ENCODE data around the gene GRK5.
A peak's percentile ranks its signal among the peaks of the same experiment; 100 is the strongest.

The GRK5 gene

DNA sequence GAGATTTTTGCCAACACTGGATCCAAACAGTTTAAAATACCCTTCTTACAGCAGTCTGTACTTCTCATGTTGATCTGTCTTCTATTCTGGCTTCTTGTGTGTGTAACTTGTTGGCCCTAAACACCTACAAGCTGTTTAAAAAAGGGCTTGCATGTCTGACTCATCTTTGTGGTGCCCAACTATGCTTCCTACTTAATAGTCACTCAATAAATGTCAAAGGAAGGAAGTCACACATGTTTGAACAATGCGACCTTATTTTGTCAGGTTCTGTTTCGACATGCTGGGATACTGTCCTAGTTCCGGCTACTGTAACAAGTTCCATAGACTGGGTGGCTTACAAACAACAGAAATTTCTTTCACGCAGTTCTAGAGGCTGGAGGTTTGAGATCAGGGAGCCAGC is 9.4 kb upstream of the GRK5 start:
- no peak for DNase-seq (ENCODE audit: low read depth in 2 of 2, low spot score in 1 of 2)

DNA sequence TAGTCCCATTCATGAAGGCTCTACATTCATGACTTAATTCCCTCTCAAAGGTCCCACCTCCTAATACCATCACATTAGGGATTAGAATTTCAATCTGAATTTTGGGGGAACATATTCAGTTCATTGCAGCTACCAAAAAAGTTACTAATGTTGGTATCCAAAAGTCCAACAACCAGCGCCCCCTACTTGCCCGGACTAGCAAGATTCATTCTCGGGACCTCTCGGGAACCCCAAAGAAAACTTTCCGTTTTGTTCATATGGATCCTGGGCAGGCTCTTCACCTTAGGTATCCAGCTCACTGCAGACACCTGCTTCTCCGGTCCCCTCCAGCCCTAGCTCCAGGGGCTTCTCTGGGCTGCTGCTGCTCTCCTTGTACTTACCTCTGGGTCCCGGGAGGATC is 8.9 kb upstream of the GRK5 start:
- no peak for DNase-seq (ENCODE audit: low read depth in 2 of 2, low spot score in 1 of 2)

DNA sequence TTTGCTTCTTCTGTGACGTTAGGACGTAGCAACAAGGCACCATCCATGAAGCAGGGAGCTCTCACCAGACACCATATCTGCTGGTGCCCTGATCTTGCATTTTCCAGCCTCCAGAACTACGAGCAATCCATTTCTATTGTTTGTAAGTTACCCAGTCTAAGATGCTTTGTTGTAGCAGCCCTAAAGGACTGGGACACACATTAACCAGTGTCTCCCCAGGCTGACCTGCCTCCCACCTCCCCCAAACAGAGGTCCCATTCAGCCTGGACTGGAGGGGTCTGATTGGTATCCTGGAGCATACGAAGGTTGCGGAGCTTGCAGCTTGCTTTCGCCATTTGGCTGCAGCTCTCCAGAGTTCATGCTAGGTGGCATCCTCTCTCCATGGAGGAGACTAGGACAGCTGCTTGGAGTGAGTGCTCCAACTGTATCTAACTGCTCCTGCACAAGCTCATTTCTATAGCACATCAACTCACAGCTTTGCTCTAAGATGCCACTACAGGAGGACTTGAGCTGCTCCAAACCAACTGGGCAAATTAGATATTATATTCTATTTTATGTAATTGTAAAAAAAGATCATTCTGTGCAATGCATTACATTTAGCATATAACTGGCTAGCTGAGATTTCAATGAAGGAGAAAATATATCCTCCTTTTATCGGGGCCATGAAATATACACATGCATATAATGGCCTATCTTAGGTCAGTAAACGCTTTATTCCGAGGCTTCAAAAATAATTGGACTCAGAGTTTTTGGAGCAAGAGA is 8.0 kb upstream of the GRK5 start:
- DNase-seq (ENCODE audit: low read depth in 2 of 2, low spot score in 1 of 2): no peak

DNA sequence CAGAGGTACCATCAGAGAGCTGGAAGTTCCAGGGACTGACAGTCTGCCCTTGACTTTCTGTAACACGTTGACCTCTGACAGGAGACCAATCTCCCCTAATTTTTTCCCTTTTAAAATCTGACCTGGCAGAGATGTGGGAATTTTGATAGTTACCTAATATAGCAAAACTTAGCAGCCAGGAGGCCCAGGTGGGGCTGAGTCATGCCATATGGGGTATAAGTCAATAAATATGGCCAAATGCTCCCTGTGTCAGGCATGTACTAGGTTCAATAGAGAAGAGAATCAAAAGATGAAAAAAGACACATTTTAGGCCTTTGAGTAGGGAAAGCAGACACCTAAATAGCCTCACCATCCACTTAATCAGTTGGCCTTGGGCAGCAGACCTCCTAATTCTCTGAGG is 6.1 kb upstream of the GRK5 start:
- no peak for DNase-seq (ENCODE audit: low read depth in 2 of 2, low spot score in 1 of 2)

DNA sequence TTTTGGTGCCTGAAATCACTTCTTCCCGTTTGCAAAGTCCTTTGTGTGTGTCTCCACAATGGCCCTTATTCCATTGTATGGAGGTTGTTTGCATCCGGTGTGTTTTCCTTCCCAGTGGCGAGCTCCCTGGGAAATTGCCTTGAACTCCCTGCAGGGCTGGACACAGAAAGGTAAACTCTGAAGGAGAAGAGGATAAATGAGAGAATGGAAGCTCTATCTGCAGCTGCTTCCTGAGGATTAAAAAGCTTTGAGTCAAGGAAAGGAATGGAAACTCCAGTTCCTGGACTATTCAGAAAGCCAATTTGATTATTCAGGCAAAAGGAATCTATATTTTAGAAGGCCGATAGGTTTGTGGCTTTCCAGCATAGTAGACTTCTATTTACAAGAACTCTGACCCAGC is 4.4 kb upstream of the GRK5 start:
- no peak for DNase-seq (ENCODE audit: low read depth in 2 of 2, low spot score in 1 of 2)

DNA sequence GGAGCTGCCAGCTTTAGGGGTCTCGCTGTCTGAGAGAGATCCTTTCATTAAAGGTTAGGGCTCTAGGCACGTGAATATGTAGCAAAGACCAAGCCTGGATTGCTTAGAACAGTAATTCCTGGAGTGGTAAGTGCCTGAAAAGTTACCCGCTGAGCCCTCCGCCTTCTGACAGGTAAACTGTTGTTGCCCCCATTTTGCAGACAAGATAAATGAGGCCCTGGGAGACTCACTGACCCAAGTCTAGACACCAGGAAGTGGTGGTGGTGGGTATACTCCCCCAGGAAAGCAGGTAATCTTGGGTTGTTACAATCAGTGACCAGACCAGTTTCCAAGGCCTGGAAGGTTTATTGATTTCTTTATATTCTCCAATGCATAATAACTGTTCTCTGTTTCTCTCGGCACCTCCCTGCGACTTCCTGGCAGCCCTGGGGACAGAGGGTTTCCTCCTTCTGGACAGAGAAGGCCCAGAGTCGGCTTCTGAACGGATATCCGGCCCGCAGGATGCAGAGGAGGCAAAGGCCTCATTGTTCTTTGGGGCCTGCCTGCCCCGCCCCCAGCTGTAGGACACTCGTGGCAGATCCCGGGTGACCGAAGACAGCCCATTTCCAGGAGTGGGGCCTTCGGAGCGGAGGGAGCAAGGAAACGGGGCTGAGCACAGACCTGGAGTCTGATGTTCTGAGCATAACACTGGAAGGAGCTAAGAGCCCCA is 1.3 kb upstream of the GRK5 start:
- no peak for DNase-seq (ENCODE audit: low read depth in 2 of 2, low spot score in 1 of 2)

DNA sequence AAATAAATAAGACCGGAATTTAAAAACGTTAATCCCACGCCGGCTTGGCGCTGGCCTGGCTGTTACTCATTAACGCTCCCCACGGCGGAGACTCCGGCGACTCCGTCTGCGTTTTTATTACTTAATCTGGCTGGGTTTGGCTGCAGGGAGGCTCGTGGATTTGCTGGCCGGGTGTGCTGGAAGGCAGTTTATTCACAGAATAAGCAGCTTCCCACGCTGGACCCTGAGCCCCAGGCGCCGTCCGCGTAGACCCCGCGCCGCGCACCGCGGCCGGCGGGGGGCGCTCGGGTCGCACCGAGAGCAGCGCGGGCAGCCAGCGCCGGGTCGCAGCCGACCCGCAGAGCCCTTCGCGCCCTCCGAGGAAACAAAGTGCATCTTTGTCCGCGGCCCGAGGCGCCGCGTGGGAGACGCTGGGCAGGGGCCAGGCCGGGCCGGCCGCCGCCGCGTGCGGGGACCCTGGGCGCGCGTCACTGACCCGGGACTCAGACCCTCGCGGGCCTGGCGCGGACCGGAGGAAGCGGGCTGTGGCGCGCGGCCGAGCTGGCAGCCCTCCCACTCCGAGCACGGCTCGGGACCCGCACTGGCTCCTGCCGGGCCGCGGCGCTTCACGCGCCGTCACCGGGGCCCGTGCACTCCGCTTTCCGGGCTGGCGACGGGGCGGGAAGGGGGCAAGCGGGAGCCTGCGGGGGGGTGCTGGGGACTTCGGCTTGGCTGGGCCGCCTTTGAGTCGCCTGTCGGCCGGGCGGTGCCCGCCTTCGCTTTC is 587 bp upstream of the GRK5 start:
- peak; percentile 45 to 50 for DNase-seq (ENCODE audit: low read depth in 2 of 2, low spot score in 1 of 2)

DNA sequence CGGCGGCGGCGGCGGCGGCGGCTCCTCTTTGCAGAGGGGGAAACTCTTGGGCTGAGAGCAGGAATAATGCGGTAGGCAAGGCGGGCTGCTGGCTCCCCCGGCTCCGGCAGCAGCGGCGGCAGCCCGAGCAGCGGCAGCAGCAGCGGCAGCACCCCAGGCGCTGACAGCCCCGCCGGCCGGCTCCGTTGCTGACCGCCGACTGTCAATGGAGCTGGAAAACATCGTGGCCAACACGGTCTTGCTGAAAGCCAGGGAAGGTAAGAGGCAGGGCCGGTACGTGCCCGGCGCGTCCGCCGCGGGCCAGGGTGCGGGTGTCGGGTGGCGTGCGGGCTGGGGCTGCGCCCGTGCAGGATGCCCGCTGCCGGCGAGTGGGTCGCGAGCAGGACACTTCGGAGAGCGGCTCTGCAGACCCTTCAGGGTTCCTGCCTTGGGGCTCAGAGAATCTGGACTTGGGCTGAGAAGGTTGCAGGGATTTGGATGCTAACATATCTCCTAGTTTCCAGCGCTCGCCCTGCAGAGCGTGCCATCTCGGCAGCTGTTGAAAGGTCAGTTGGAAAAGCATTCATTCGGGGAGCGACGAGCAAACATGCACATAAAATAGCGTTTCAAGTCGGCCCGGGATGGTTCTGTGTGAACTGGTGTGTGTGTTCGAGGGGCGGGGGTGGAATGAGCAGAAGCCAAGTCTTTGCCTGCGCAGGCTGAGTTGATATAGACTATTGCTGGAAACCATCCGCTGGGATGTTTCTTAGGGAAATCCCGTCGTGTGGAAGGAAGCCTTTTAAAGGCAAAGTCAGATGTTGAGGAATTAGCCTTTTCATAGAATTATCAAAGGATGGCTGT is 562 bp downstream of the GRK5 start:
- no peak for DNase-seq (ENCODE audit: low read depth in 2 of 2, low spot score in 1 of 2)

DNA sequence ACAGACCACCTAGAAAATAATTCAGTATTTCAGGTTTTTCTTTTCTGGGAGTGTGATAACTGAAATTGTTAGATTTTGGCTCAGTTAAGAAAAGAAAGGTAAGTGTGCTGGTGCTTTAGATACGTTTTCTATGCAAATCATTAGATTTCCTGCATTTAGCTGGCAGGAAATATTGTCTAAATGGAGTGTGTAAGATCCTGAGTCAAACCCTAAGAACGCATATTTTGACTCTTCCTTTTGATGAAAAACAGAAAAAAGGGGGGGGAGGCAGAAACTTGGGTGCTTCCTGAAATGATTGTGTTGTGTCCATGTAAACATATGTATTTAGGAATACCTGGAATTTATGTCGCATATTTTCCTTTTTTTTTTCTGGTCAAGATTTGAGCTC is 1.2 kb downstream of the GRK5 start:
- DNase-seq (ENCODE audit: low read depth in 2 of 2, low spot score in 1 of 2): no peak

DNA sequence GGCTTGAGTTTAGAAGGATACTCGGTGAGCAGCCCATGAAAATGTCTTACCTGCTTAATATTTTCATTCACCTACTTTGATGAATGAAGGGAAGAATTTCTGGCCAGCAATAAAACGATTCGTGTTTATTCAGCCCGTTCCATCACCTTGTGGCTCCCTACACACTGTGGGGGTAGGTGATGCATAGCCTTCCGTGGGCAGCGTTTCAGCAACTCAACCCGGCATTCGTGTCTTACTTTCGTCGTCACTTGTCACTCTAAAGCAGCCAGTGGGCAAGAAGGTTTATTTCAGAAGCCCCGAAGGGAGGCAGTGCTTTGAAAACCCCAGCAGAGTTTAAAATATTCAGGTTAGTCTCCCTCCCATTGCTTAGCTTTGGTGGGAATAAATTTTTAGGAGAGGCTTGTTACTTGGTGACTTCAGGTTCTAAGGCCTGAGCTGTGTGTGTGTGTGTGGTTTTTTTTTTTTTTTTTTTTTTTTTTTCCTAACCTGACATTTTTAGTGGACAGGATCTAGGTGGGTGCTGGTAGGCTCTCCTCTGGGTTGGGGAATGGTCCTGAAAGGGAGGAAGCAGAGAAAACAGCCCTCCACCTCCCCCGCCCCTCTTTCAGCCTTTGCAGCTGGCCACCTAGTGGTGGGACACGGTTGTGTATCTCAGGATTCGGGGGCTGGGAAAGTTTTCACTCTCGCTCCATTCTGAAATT is 1.8 kb downstream of the GRK5 start:
- no peak for DNase-seq (ENCODE audit: low read depth in 2 of 2, low spot score in 1 of 2)

DNA sequence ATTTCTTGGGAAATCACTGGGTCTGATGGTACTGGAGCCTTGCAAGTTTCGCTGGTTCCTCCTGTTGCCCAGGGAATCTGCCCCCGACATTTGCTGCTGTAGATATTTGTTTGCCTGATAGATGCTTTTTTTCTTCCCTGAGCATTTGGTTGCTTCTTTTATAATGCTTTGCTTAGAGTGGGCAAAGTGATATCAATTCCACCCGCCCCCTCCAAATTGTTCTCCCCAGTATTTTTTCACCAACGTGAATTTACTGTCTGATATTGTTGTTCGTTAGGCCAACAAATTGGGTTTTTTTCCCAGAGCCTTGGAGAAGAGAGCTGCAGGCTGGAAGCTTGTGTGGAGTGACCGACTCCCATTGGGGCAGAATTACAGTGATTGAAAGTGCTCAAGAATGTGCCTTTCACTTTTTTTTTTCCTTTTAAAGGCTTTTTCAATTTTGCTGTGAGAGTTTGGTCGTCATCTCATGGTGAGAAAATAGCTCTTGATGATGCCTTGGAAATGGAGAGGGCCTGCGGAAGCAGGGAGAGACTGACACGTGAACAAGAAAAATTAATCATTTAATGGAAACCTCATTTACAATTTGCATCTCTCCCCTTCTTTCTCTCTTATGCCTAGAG is 2.5 kb downstream of the GRK5 start:
- DNase-seq (ENCODE audit: low read depth in 2 of 2, low spot score in 1 of 2): no peak

DNA sequence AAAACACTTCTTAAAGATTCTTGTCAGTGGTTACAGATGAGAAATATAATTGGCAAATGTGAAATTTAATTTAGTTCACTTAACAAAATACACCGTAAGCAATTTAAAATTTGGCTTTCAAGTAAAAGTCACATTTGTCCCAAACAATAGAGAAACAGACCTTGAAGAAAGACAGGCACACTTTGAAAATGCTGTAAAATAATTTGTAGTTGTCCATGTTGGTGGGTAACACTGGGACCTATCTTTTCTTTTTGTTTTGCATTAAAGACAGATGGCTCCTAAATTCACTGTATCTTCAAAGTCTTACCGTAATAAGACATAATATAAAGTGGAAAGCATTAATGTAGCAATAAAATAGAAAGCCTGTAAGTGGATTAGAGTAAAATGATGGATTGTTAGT is 3.3 kb downstream of the GRK5 start:
- no peak for DNase-seq (ENCODE audit: low read depth in 2 of 2, low spot score in 1 of 2)

DNA sequence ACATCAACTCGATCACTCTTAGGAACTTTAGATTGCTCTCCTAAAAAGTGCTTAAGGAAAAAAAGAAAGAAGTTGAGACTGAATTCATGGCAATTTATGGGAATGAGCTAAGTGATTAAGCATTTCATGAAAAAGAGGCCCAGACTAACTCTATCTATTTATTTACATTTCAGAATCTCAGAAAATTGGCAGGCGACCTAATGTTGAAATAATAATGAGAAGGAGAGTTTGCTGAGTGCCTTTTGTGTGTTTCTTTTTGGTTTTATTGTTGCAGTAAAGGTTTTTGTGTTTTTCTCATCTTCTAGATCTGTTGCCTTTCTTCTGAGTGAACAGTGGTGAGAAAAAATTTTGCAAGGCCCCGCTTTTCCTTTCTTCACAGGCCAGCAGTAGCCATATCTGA is 3.8 kb downstream of the GRK5 start:
- DNase-seq (ENCODE audit: low read depth in 2 of 2, low spot score in 1 of 2): no peak

DNA sequence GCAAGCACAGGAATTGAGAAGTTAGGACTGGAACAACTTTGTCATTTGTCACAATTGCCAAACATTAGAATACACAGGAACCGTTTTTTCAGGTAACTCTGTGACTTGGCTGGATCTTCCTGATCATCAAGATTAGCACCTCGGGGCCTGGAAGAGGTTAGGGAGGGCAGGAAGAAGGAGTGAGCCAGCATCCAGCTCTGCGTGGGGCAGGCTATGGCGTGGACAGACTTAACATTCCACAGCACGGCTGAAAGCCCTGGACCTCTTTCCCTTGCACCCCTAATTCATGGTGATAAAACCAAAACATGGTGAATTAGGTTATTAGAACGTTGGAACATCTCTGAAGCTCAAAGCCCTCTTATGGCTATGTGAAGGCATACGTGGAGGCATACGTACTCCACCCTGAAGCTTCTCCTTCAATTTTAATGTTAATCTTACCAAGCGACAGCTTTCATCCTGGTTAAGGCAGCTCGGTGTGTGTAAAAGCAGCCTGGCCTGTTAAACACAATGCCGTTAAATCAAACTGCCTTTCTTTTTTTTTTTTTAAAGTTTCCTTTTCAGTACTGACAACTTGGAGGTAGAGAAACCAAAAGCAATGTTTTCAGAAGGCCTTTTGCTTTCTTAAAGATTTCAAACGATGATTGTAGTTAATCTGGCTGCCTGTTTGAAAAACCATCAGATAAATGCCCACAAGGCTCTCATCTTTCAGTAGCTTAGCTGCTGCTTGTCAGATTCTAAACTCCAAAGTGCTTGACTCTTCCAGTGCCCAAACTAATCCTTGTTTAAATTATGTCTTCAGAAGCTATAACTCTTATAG is 4.5 kb downstream of the GRK5 start:
- DNase-seq (ENCODE audit: low read depth in 2 of 2, low spot score in 1 of 2): no peak

DNA sequence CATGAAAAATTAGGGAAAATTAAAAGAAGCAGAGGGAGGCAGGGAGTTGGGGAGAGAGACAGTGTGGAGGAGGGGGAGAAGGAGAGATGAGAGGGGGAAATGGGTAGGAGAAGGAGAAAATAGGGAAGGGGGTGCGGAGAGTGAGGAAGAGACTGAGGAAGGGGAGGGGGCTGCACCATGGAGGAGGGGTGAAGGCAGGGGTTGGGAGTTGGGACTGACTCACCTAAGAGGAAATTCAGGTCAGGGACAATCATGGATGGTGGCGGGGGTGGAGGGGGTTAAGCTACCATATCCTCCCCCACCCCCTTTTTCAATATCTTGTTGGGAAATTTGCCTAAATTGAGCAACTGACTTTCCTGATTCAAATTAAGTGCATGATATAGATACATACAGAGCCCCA is 8.0 kb downstream of the GRK5 start:
- no peak for DNase-seq (ENCODE audit: low read depth in 2 of 2, low spot score in 1 of 2)

DNA sequence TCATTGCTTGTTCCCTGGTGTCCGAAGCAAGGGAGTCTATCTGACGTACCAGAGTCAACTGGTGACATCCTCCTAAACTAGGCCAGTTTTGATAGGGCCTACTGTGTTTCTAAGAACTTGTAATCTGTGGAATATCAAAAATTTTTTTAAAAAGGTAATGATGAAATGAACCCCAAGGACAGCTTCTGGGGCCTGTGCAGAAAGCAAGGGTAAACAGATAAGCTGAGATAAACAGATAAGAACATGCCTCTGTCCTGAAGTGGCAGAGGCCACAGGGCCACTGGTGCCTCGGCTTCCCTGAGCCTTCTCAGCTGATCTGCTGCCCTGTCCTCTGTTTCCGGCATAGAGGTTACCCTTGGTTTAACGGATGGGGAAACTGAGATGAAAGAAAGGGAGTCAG is 8.8 kb downstream of the GRK5 start:
- no peak for DNase-seq (ENCODE audit: low read depth in 2 of 2, low spot score in 1 of 2)

DNA sequence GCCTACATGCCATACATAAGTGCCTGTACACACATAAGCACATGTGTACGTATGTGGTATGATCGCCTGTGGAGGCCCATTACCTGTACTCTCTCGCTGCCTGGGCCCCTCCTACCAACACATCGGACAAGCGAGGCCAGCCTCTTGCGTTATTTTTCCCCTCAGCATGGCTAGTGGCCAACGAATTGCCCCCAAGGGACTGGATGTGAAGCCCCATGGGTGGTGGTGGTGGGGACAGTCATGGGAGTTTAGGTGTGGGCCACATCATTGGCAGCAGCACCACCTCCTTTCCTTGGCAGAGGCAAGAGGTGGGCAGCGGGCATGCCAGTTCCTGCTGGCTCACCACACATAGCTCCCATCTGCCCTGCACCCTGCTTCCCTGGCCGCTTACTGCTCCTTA is 10.0 kb downstream of the GRK5 start:
- no peak for DNase-seq (ENCODE audit: low read depth in 2 of 2, low spot score in 1 of 2)

DNA sequence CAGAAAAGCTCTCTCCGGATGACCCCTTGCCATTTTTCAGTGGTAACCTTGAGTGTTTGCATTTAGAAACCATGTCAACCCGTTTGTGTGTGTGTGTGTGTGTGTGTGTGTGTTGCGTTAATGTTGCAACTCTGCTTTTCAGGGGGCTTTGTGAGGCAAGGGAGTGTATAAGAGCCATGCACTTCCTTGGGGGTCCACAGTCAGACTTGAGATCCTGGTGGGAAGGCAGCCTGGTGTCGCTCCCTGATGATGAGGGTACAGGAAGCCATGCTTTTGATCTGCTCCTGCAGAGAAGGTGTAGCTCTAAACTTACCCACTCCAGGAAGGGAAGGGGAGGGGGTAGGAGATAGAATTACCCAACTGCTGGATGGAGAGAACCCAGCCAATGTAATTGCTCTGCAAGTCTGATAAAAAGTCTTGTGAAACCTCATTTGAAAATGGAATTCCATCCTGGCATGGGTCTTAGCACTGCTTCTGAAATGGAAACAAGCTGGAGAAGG is 10.7 kb downstream of the GRK5 start:
- DNase-seq (ENCODE audit: low read depth in 2 of 2, low spot score in 1 of 2): no peak

DNA sequence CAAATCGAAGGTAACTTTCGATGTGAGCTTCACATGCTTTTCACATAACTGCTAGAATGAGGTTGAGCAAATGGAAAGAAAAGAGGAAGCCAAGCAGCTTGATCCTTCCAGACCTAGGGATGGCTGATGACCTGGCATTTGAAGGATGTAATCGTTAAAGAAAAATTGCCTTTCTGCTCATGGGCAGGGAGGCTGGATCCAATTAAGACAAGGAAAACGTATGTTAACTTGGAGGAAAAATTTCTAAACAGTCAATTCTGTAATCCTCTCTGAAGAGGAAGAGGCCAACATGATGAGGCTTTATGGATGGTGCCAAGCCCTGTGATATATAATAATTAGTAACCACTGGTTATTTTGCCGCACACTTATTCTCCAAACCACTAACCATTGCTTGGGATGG is 12.5 kb downstream of the GRK5 start:
- DNase-seq (ENCODE audit: low read depth in 2 of 2, low spot score in 1 of 2): no peak

All from stimulated activated CD8-positive, alpha-beta memory T cell treated with anti-CD3 and anti-CD28 coated beads, Interleukin-4, amount 100 ng/mL, for 4 hours (primary cell).